Naive thymus-derived CD4-positive, alpha-beta T cell (primary cell): ENCODE measurements around the gene DICER1. TPM values are rescaled to one million over a fixed set of nuclear protein-coding genes. Genes with fewer than 3 reads are reported as not detected.

Source experiments
- ATAC-seq: fragments of 150-1000 bp; cut with Tn5 transposase; 2 replicates; pipeline ENCODE4 v1.10.0; 2021; ENCODE audit warnings: mild to moderate bottlenecking, moderate library complexity
- CTCF ChIA-PET: fragments of 350-600 bp; sonication (Branson Sonifier 250); formaldehyde crosslinking; loops from one replicate; lab custom pipeline; 2021; ENCODE audit warnings: antibody characterized with exemption; lab: Charles Lee
- POLR2A ChIA-PET: fragments of 350-600 bp; sonication (Branson Sonifier 250); formaldehyde crosslinking; loops from one replicate; lab custom pipeline; 2021; ENCODE audit warnings: antibody characterized with exemption, inconsistent platforms; lab: Charles Lee
- DNase-seq, 9 donors: peaks; one replicate each; pipeline versions ENCODE4 v3.0.0 to v3.0.0-alpha.2; 2020 to 2022; ENCODE audit warnings: mixed read lengths in 1 of 9
- H3K27ac ChIP-seq: one replicate; pipeline ENCODE4 v1.7.0; 2013; ENCODE audit warnings: mild to moderate bottlenecking, low read depth, low read length, moderate library complexity
- H3K27me3 ChIP-seq, 2 donors: one replicate each; pipeline ENCODE4 v1.7.0; 2013; ENCODE audit warnings: low read length in 2 of 2, mild to moderate bottlenecking in 2 of 2, moderate library complexity in 2 of 2; ENCODE audit not compliant: control insufficient read depth in 2 of 2, insufficient read depth in 2 of 2
- H3K36me3 ChIP-seq, 3 experiments: 1 replicate in 2 of 3; 2 replicates in 1 of 3; pipeline ENCODE4 v1.7.0; 2013; ENCODE audit warnings: low read length in 3 of 3, mild to moderate bottlenecking in 3 of 3, moderate library complexity in 1 of 3; ENCODE audit not compliant: insufficient read depth in 3 of 3, control insufficient read depth in 2 of 3
- H3K4me1 ChIP-seq, 2 donors: one replicate each; pipeline ENCODE4 v1.7.0; 2013; ENCODE audit warnings: low read length in 2 of 2, mild to moderate bottlenecking in 2 of 2, moderate library complexity in 1 of 2; ENCODE audit not compliant: control insufficient read depth in 2 of 2, insufficient read depth in 2 of 2
- H3K4me3 ChIP-seq: 2 replicates; pipeline ENCODE4 v1.7.0; 2013; ENCODE audit warnings: mild to moderate bottlenecking, low read length
- H3K9me3 ChIP-seq, 3 experiments: 1 replicate in 2 of 3; 2 replicates in 1 of 3; pipeline ENCODE4 v1.7.0; 2013; ENCODE audit warnings: low read length in 3 of 3; ENCODE audit not compliant: control insufficient read depth in 2 of 3
- H3K27ac Mint-ChIP-seq, 9 donors: one replicate each; pipeline ENCODE4 v1.8.0; 2020 to 2022; ENCODE audit warnings: mixed read lengths in 9 of 9, mild to moderate bottlenecking in 8 of 9, moderate library complexity in 5 of 9, inconsistent platforms in 2 of 9
- H3K27me3 Mint-ChIP-seq, 5 donors: one replicate each; pipeline ENCODE4 v1.8.0; 2021 to 2022; ENCODE audit warnings: mixed read lengths in 5 of 5, mild to moderate bottlenecking in 1 of 5
- H3K36me3 Mint-ChIP-seq, 5 donors: one replicate each; pipeline ENCODE4 v1.8.0; 2020 to 2022; ENCODE audit warnings: mixed read lengths in 5 of 5, mild to moderate bottlenecking in 3 of 5, inconsistent platforms in 1 of 5
- H3K4me1 Mint-ChIP-seq, 7 donors: one replicate each; pipeline ENCODE4 v1.8.0; 2020 to 2022; ENCODE audit warnings: mixed read lengths in 7 of 7, mild to moderate bottlenecking in 3 of 7, inconsistent platforms in 1 of 7
- H3K4me3 Mint-ChIP-seq, 10 donors: one replicate each; pipeline ENCODE4 v1.8.0; 2020 to 2022; ENCODE audit warnings: mild to moderate bottlenecking in 10 of 10, mixed read lengths in 10 of 10, moderate library complexity in 6 of 10, inconsistent platforms in 2 of 10
- H3K9me3 Mint-ChIP-seq, 11 donors: one replicate each; pipeline ENCODE4 v1.8.0; 2020 to 2022; ENCODE audit warnings: mixed read lengths in 11 of 11, mild to moderate bottlenecking in 4 of 11, inconsistent platforms in 1 of 11, moderate library complexity in 1 of 11
- intact Hi-C, 2 donors: fragments of 100-400 bp; cut with micrococcal nuclease; formaldehyde crosslinking; loops; one replicate each; pipeline ENCODE4 v1.15.1; 2023
- polyA plus RNA-seq, 2 donors: library from polyadenylated mRNA; unstranded; fragments of 300-500 nt; fragmentation: Illumina TruSeq; gene quantifications; one replicate each; pipeline ENCODE4 v1.2.3, GENCODE V29; 2021
- total RNA-seq, 6 experiments: library from RNA in 5 of 6; stranded (reverse) in 5 of 6; gene quantifications; 1 replicate in 5 of 6; 2 replicates in 1 of 6; pipeline ENCODE4 v1.2.3 and lab custom pipeline; 2021 to 2026

DICER1 gene
- total and polyA plus RNA-seq, 7 experiments from 2014 or later: 11.0 to 78.2 (median 62.6) TPM

GRCh38 chr14:95045836-95046430 lies 111.4 kb downstream of the DICER1 start:
- Histone ChIP-seq H3K36me3 (no peaks in the 10 kb centered on the region), H3K4me3 (no peak overlapping the region), H3K27me3 (no peaks in the 10 kb centered on the region), H3K4me1 (no peaks in the 10 kb centered on the region), H3K27ac (no peak overlapping the region), H3K9me3 (no peaks in the 10 kb centered on the region)
- Mint-ChIP-seq H3K4me1 (no peaks in the 10 kb centered on the region), H3K4me3 (no peak overlapping the region), H3K36me3 (no peaks in the 10 kb centered on the region), H3K9me3 (no peaks in the 10 kb centered on the region), H3K27ac (no peak overlapping the region), H3K27me3 (peaks cover 0 to 35% (median 25%) of the 10 kb centered on the region in 5 donors)
- intact Hi-C loops: no loop called here
- no peak for ATAC-seq
- no peak for DNase-seq
- ChIA-PET POLR2A (no interaction called here), CTCF (no interaction called here)

- ChIA-PET CTCF (no interaction called here), POLR2A (no interaction called here)
- H3K4me3 Mint-ChIP-seq: no peak overlapping the region
- intact Hi-C loops: no loop called here
- H3K4me3 ChIP-seq: no peak overlapping the region
- no peaks in the 10 kb centered on the region for H3K27me3 ChIP-seq
- H3K9me3 Mint-ChIP-seq: no peaks in the 10 kb centered on the region
- H3K36me3 ChIP-seq: no peaks in the 10 kb centered on the region
- no peak for ATAC-seq
- peaks cover 0 to 35% (median 25%) of the 10 kb centered on the region in 5 donors for H3K27me3 Mint-ChIP-seq
- H3K4me1 Mint-ChIP-seq: no peaks in the 10 kb centered on the region
- H3K36me3 Mint-ChIP-seq: no peaks in the 10 kb centered on the region
- H3K27ac Mint-ChIP-seq: no peak overlapping the region
- no peaks in the 10 kb centered on the region for H3K4me1 ChIP-seq
- H3K9me3 ChIP-seq: no peaks in the 10 kb centered on the region
- no peak overlapping the region for H3K27ac ChIP-seq
- no peak for DNase-seq
Measured at GRCh38 chr14:95045106-95045701, 112.1 kb downstream of the DICER1 start.

DNA sequence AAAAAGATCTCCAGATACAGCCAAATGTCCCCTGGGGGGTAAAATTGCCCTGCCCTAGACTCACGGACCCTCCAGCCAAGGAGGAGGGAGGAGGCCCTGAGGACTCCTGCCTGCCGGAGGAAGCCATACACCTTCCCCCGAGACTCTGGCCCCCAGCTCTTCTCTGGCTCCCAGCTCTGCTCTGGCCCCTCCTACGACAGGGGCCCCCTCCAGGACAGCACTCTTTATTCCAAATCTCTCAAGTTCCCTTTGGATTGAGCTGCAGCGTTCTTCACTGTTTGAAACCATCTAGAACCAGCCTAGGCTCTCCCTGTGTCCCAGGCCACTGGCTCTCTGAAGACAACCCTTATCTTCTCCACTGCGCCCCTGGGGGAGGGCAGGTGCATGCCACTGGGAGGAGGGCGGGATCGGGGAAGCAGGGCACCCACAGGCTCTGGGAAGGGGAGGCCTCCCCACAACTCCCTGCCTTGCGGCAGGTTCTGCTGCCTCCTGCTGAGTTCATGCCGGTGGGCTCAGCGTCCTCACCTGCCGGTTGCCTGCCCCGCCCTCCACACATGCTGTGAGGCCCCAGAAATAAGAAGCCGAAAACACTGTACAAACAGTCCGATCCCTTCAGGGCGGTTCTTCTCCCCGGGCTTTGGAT lies 112.7 kb downstream of the DICER1 start:
- intact Hi-C loops: no loop called here
- no peak overlapping the region for H3K27ac ChIP-seq
- H3K27me3 ChIP-seq: no peaks in the 10 kb centered on the region
- POLR2A ChIA-PET: no interaction called here
- ATAC-seq (no peak), DNase-seq (peak in 1 of 9 donors; percentile 11)
- no peak overlapping the region for H3K27ac Mint-ChIP-seq
- CTCF ChIA-PET: no interaction called here
- H3K27me3 Mint-ChIP-seq: peaks cover 0 to 36% (median 20%) of the 10 kb centered on the region in 5 donors
- no peaks in the 10 kb centered on the region for H3K4me1 Mint-ChIP-seq
- H3K36me3 Mint-ChIP-seq: no peaks in the 10 kb centered on the region
- no peaks in the 10 kb centered on the region for H3K4me1 ChIP-seq
- H3K36me3 ChIP-seq: no peaks in the 10 kb centered on the region
- H3K9me3 ChIP-seq: no peaks in the 10 kb centered on the region
- H3K4me3 Mint-ChIP-seq: no peak overlapping the region
- H3K4me3 ChIP-seq: no peak overlapping the region
- H3K9me3 Mint-ChIP-seq: no peaks in the 10 kb centered on the region

- Mint-ChIP-seq H3K27me3 (peaks cover 0 to 33% (median 19%) of the 10 kb centered on the region in 5 donors), H3K36me3 (no peaks in the 10 kb centered on the region), H3K4me3 (no peak overlapping the region), H3K9me3 (no peaks in the 10 kb centered on the region), H3K4me1 (no peaks in the 10 kb centered on the region), H3K27ac (no peak overlapping the region)
- Histone ChIP-seq H3K4me1 (no peaks in the 10 kb centered on the region), H3K36me3 (no peaks in the 10 kb centered on the region), H3K27me3 (no peaks in the 10 kb centered on the region), H3K4me3 (no peak overlapping the region), H3K9me3 (no peaks in the 10 kb centered on the region), H3K27ac (no peak overlapping the region)
- POLR2A ChIA-PET: no interaction called here
- ATAC-seq (no peak), DNase-seq (peak in 1 of 9 donors; percentile 8)
- intact Hi-C loops: no loop called here
- CTCF ChIA-PET: no interaction called here
Measured at GRCh38 chr14:95043732-95044462, 113.4 kb downstream of the DICER1 start.

DNA sequence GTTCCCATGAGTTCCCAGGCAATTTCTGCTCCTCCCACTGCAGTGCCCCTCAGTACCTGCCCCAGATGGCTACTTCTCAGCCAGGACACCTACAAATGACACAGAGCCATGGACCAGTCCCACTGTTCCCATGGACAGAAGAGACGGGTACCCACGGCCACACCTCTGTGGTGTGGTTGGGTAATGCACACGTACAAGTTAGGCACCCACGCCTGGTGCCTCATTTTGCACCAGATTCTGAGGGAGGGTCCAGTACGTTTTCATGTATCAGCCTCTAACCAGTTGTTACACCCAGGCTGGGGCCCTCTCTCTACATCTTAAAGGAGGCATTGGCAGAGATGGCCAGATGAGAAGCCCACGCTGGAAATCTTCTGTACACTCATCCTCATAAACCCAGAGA lies 114.0 kb downstream of the DICER1 start:
- H3K27me3 Mint-ChIP-seq: peaks cover 0 to 35% (median 19%) of the 10 kb centered on the region in 5 donors
- POLR2A ChIA-PET: no interaction called here
- H3K27ac Mint-ChIP-seq: no peak overlapping the region

GRCh38 chr14:95041477-95042020 lies 115.8 kb downstream of the DICER1 start:
- ChIA-PET POLR2A (no interaction called here), CTCF (no interaction called here)
- Histone ChIP-seq H3K4me1 (no peaks in the 10 kb centered on the region), H3K36me3 (no peaks in the 10 kb centered on the region), H3K9me3 (no peaks in the 10 kb centered on the region), H3K27ac (no peak overlapping the region), H3K4me3 (no peak overlapping the region), H3K27me3 (no peaks in the 10 kb centered on the region)
- DNase-seq (no peak), ATAC-seq (no peak)
- Mint-ChIP-seq H3K4me1 (no peaks in the 10 kb centered on the region), H3K36me3 (no peaks in the 10 kb centered on the region), H3K27ac (no peak overlapping the region), H3K4me3 (no peak overlapping the region), H3K27me3 (peaks cover 0 to 44% (median 21%) of the 10 kb centered on the region in 5 donors), H3K9me3 (peaks cover 0 to 2% (median 0%) of the 10 kb centered on the region in 11 donors)
- intact Hi-C loops: no loop called here

More for the DNA sequence above, 114.0 kb downstream of the DICER1 start:
- Histone ChIP-seq H3K36me3 (no peaks in the 10 kb centered on the region), H3K27ac (no peak overlapping the region), H3K27me3 (no peaks in the 10 kb centered on the region), H3K4me3 (no peak overlapping the region), H3K9me3 (no peaks in the 10 kb centered on the region), H3K4me1 (no peaks in the 10 kb centered on the region)
- H3K4me1 Mint-ChIP-seq: no peaks in the 10 kb centered on the region
- DNase-seq (peak in 1 of 9 donors; percentile 6), ATAC-seq (no peak)
- no peaks in the 10 kb centered on the region for H3K36me3 Mint-ChIP-seq
- H3K4me3 Mint-ChIP-seq: no peak overlapping the region
- CTCF ChIA-PET: no interaction called here
- intact Hi-C loops: no loop called here
- H3K9me3 Mint-ChIP-seq: no peaks in the 10 kb centered on the region
